GM12864 (cell line): Measurements from ENCODE around the gene TFCP2.

Experiments used
- DNase-seq: peaks from one replicate; pipeline ENCODE4 v3.0.0-alpha.2; 2011; ENCODE audit warnings: low read depth
- H3K4me3 ChIP-seq: 2 replicates; pipeline ENCODE4 v1.5.1; 2011; ENCODE audit warnings: mild to moderate bottlenecking, low read depth, low read length, control low read depth
- CTCF ChIP-seq: IDR thresholded peaks from 2 replicates; pipeline ENCODE4 v1.5.1; 2011; ENCODE audit warnings: low read depth, mild to moderate bottlenecking, moderate library complexity, low read length, control low read depth, inconsistent platforms; ENCODE audit errors: missing control alignments

The TFCP2 gene

GRCh38 chr12:51160814-51161459, 12.0 kb downstream of the TFCP2 start:
- TF ChIP-seq CTCF: no peak
- DNase-seq: no peak
- H3K4me3 ChIP-seq: no peak overlapping the region

GRCh38 chr12:51156245-51156765, 16.6 kb downstream of the TFCP2 start:
- no peak overlapping the region for H3K4me3 ChIP-seq
- no peak for DNase-seq
- TF ChIP-seq CTCF: no peak

- no peak overlapping the region for H3K4me3 ChIP-seq
- no peak for TF ChIP-seq CTCF
- no peak for DNase-seq
Measured at GRCh38 chr12:51152953-51153352, 20.0 kb downstream of the TFCP2 start.

GRCh38 chr12:51150777-51151176, 22.2 kb downstream of the TFCP2 start:
- no peak for DNase-seq
- no peak overlapping the region for H3K4me3 ChIP-seq
- TF ChIP-seq CTCF: no peak

GRCh38 chr12:51147309-51147708, 25.6 kb downstream of the TFCP2 start:
- DNase-seq: no peak

GRCh38 chr12:51139292-51139844, 33.6 kb downstream of the TFCP2 start:
- H3K4me3 ChIP-seq: no peak overlapping the region
- no peak for DNase-seq
- TF ChIP-seq CTCF: no peak

More at GRCh38 chr12:51147309-51147708, 25.6 kb downstream of the TFCP2 start:
- no peak overlapping the region for H3K4me3 ChIP-seq
- TF ChIP-seq CTCF: no peak

- no peak for TF ChIP-seq CTCF
- DNase-seq: no peak
- no peak overlapping the region for H3K4me3 ChIP-seq
Measured at GRCh38 chr12:51132693-51133092, 40.2 kb downstream of the TFCP2 start.
